ENCODE results near the gene MAPKAPK5.
"Not testable (repeated sequence)": the region's sequence is repeated elsewhere in the genome, so short reads cannot be mapped to it uniquely, and the experiment has no call there.

The MAPKAPK5 gene, protein sequence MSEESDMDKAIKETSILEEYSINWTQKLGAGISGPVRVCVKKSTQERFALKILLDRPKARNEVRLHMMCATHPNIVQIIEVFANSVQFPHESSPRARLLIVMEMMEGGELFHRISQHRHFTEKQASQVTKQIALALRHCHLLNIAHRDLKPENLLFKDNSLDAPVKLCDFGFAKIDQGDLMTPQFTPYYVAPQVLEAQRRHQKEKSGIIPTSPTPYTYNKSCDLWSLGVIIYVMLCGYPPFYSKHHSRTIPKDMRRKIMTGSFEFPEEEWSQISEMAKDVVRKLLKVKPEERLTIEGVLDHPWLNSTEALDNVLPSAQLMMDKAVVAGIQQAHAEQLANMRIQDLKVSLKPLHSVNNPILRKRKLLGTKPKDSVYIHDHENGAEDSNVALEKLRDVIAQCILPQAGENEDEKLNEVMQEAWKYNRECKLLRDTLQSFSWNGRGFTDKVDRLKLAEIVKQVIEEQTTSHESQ

DNA sequence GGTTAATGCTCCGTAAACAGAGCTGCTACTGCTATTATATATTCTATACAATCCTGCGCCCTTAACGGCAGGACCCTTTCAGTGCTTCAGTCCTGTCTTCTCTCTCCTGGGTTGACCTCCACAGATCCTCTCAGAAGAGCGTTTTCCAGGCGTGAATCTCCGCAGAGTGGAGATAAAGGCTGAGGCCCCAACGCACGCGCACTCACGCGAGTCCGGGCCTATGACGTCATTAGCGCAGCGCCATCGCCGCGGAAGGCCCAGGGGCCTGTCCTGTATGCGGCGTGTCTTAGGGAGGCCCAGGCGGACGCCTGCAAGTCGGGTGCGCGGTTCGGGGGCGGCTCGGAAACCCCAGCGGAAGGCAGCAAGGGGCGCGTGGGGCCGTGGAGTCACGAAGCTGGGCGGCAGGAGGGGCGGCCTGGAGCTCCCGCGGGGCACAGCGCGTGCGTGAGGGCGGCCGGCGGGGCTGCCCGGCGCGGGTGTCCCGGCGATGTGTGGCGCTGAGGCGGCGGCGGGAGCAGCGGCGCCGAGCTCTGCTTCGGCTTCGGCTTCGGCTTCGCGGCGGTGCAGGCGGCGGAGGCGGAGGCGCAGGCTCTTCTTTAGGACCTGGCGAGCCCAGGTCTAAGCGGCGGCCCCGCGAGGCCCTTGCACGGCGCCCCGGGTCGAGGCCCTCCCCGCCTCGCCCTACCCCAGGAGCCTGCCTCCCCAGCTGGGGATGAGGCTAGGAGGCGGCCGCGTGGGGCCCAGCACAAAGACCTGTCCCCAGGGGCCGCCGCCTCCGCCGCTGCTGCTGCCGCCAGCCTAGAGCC, at the start of gene MAPKAPK5:
Gene MAPKAPK5 (plus strand): TSS at position 479 of the 806 bp plus-strand sequence. CDS start 506 bp downstream, outside the sequence.
- DNase-seq, result peak; percentile 99

DNA sequence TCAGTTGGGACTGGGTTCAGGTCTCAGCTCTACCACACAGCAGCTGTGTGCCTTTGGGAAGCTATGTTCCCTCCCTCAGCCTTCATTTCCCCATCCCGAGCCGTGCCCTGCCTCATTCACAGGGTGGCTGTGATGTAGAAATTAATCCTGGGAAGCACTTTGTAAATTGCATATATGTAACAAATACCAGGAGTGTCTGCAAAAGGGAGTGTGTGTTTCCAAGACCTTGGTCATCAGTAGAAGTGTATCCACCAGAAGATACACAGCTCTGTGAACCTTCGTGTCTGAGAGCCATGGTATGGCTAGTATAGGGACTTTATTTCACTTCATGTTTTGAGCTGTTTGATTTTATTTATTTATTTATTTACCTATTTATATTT, 49.2 kb upstream of the MAPKAPK5 start:
- no peak for DNase-seq

DNA sequence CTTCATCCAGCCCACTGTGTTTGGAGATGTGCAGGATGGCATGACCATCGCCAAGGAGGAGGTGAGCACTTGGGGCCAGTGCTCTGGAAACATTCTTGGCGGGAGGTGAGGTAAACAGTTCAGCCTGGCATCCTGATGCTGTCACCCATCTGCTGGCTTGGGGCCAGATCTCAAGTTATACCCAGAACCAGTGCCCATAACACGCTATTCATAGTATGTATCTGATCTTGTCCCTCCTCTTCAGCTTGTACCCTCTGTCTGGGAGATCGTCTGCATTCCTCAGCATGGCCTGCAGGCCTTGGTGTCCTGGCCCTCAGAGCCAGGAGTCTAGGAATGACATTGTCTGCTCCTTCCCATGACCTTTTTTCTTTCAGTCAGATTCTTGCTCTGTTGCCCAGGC, 43.8 kb upstream of the MAPKAPK5 start:
- no peak for DNase-seq

DNA sequence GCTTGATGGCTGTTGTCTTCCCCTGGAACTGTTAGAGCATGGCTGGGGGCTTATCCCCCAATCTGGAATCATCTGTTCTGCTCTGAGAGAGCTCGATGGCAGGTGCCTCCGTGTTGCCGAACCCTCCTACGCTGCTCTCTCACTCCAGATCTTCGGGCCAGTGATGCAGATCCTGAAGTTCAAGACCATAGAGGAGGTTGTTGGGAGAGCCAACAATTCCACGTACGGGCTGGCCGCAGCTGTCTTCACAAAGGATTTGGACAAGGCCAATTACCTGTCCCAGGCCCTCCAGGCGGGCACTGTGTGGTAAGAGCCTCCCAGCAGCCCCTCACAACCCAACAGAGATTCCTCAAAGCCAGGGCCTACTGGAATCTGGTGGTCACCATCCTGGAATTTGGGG, 42.3 kb upstream of the MAPKAPK5 start:
- no peak for DNase-seq

DNA sequence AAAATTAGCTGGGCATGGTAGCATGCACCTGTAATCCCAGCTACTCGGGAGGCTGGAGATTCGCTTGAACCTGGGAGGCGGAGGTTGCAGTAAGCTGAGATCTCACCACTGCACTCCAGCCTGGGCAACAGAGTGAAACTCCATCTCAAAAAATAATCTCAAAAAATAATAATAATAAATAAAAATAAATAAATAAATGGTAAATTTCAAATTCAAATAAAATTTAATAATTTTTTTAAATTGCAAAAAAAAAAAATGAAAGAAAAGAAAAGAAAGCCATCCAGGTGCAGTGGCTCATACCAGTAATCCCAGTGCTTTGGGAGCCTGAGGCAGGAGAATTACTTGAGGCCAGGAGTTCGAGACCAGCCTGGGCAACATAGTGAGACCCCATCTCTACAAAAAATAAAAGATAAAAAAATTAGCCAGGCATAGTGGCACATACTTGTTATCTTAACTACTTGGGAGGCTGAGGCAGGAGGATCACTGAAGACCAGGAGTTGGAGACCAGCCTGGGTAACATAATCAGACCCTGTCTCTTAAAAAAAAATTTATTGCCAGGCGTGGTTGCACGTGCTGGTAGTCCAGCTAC, 38.9 kb upstream of the MAPKAPK5 start:
- no peak for DNase-seq

DNA sequence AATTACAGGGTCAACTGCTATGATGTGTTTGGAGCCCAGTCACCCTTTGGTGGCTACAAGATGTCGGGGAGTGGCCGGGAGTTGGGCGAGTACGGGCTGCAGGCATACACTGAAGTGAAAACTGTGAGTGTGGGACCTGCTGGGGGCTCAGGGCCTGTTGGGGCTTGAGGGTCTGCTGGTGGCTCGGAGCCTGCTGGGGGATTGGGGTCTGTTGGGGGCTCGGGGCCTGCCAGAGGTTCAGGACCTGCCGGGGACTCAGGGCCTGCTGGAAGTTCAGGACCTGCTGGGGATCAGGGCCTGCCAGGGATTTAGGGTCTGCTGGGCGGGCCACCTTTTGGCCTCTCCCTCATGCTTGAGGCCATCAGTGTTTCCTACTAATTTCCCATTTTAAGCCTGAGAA, 38.2 kb upstream of the MAPKAPK5 start:
- no peak for DNase-seq

DNA sequence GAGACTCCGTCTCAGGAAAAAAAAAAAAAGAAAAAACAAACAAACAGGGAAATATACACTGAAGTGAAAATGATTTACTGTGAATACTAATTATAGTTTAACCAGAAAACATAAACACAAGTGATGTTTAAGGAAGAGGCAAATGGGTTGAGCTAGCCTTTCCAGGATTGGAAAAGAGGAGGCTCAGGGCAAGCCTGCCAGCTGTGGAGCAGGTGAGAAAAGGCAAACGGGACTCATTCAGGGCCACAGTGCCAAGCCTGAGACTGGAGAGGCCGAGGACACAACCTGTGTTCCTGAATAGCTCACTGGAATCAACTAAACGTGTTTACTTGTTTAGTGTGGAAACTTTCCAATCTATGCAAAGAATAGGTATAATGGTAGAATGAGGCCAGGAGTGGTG, 35.7 kb upstream of the MAPKAPK5 start:
- no peak for DNase-seq

DNA sequence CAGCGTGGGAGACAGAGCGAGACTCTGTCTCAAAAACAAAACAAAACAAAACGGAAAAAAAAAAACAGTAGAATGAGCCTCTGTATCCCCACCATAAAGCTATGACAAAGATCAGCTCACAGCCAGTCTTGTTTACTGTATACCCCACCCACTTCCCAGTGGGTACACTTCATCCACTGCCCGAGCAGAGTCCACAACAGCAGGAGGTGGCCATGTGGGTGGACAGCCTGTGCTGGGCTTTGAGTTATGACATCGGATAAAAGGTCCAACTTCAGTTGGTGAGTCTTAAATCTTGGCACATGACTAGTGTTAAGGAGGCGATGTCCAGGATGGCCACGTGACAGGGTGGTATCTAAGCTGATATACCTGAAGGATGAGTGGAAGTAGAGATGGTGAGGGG, 34.8 kb upstream of the MAPKAPK5 start:
- DNase-seq, result no peak

DNA sequence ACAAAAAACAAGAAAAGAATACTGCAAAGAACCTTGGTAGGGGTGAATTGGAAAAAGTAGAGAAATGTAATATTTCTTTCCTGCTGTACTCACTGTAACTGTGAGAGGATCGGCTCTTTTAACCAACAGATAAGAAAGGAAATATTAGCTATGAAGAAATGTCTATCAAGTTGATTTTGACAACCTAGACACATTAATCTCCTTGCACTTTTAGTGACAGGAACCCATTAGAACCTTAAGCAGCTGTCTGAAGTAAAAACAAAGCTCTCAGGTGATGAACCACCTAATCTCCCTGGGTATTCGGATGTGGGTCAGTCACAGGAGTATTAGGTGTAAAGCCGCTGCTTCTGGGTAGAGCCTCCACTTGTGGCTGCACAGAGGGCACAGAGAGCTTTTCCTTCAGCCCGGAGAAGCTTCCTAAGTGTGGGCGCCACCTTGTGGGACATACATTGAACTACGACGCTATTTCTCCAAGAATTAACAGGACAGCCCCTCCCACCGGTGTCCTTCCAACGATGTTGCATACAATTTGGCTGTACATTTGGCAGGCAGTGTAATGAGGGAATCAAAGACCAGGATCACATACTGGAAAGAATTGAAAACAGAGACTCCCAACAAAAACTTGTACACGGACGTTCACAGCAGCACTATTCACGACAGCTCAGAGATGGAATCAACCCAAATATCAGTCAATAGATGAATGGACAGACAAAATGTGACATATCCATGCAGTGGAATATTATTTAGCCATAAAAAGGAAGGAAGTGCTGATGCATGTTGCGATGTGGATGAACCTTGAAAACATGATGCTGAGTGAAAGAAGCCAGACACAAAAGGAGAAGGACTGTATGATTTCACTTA, 28.9 kb upstream of the MAPKAPK5 start:
- DNase-seq, result peak; percentile 74

DNA sequence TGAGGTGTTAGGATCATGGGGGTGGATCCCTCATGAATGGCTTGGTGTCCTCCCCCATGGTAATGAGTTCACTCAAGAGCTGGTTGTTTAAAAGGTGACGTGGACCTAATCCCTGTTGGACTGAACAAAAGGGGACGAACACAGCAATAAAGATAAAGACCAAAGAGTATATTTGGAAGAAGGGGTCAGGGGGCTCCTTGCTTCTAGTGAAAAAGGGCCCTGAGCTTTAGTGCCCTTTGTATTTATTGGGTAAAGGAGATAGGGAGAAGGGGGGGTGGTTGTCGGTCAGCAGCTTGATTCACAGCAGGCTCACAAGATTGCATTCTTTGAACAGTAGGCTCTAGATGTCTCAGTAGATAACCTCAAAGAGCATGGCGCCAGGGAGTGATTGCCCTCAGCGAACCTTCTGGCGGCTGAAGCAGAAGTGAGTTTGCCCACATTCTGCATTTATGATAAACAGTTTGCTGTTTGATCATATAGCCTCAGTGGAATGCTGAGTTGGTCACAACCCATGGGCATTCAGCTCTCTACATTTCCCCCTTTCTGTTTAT, 25.9 kb upstream of the MAPKAPK5 start:
- no peak for DNase-seq

DNA sequence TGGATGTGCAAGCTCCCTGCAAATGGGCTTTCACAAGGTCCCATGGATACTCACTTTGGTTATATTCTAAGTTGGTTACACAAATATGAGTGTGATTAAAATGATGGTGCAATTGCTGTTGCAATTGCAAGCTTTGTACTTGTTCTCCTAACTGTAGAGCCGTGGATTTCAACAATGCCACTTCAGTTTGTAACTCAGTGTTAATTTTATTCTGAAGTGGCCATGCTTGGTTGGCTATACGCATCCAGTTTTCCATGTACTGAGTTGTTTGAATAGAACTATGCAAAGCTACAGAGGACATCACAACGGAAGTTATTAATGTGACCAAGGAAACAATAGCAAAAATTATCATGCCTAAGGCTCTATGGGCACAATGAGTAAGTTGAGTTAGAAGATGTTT, 25.1 kb upstream of the MAPKAPK5 start:
- not testable (repeated sequence) for DNase-seq

DNA sequence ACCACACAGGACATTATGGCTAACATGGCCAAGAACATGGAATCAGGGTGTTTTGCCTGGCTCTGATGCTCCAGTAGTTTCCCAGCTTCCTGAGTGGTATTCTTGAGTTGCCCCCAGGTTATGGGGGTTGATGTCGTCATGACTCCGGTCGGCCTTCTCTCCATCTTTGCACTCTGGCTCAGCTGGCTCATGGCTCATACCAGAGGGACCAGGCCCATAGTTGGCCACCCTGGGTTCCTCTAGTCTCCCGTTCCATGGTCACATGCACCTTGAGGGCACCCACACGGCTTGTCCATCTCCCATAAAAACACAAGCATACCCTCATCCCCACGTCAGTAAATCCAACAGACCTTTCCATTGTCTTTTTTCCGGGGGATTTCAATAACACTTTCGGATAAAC, 23.7 kb upstream of the MAPKAPK5 start:
- DNase-seq, result no peak

DNA sequence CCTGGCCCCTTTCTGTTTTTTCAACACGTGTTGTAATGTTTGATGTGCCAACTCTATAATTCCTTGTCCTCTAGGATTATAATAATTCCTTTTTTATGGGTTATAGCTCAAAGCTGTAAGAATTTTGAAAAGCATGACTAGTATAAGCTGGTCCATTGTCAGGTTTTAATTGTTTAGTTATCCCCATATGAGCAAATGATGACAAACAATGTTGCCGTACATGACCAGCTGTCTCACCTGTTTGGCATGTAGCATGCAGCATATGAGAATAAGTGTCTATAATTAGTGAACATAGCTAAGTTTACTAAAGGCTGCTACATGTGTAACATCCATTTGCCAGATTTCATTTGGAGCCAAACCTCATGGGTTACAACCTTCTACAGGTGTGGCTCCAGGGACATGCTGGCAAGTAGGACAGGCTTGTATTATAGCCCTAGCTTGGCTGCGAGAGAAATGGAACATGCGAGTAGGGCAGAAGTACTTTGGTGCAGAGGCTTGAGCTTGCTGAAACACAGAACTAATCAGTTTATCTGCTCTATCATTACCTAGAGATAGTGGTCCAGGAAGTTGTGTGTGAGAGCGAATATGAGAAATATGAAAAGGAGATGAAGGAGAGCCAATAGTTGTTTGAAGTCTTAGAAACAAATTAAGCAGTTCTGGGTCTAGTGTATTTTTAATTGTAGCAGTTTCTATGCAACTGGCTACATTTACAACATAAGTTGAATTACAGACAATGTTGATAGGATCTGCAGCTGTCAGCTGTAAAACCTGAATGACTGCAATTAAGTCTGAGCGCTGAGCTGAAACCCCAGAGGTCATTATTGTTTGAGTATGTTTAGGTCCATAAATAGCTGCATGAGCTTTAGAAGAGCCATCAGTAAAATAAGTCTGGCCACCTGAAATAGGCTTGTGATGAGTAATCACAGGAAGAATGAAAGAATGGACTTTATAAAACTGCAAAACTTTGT, 22.6 kb upstream of the MAPKAPK5 start:
- DNase-seq, result no peak

DNA sequence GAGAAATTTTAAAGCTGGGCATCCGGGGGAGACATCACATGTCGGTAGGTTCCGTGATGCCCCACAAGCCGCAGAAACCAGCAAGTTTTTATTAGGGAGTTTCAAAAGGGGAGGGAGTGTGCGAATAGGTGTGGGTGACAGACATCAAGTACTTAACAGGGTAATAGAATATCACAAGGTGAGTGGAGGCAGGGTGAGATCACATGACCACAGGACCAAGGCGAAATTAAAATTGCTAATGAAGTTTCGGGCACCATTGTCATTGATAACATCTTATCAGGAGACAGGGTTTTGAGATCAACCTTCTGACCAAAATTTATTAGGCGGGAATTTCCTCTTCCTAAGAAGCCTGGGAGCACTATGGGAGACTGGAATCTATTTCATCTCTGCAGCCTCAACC, 21.2 kb upstream of the MAPKAPK5 start:
- DNase-seq, result not testable (repeated sequence)

DNA sequence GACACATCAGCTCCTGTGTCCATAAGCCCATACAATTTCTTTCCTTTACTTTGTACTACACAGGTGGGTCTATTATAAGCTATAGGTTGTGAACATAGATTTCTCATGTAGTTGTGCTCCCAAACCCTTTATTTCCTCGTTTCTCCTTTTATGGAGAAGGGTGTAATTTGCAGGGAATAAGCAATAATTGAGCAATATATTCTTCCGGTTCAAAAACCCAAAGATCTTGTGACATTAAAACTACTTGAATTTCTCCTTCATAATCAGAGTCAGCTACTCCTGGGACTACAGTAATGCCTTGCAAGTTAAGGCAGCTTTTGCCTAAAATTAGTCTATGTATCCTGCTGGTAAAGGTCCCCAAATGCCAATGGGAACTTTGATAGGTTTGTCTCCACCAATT, 19.1 kb upstream of the MAPKAPK5 start:
- DNase-seq, result no peak

DNA sequence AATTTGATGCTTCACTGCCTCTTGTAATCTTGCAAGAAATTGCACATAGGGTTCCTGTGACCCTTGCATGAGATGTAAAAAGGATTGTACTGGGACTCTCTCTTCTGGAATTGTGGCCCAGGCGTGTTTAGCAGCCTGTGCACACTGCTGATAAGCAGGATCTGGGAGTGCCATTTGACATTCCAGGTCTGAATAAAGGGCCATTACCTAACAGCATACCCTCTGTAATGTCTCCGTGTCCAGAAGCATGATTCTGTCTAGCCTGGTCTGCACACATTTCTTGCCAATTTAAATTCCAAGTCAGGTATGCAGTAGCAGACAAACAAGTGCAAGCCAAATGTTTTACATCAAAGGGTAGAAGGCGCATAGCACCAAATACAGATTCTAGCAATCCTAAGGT, 18.1 kb upstream of the MAPKAPK5 start:
- no peak for DNase-seq

DNA sequence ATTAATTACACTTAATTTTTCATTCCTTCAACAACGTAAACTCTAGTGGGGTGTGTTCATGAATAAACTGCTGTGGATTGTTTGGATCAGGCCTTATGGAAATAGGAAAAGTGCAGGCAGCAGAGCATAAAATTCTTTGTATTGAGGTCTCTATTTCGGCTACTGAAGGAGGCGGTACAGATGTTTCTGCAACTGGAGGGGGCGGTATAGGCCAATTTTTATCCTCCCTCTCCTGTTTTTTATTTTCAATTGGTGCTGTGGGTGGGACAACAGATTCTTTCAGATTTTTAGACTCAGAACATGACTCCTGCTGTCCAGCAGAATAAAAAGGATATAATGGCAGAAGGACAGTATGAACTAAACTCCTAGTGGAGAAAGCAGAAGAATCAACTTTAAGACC, 17.7 kb upstream of the MAPKAPK5 start:
- DNase-seq, result not testable (repeated sequence)

DNA sequence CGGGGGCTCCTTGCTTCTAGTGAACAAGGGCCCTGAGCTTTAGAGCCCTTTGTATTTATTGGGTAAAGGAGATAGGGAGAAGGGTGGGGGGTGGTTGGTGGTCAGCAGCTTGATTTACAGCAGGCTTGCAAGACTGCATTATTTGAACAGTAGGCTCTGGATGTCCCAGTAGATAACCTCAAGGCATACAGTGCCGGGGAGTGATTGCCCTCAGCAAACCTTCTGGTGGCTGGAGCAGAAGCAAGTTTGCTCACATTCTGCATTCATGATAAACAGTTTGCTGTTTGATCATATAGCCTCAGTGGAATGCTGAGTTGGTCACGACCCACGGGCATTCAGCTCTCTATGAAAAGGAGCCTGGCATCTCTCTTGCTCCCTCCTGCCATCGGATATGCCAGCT, 16.5 kb upstream of the MAPKAPK5 start:
- DNase-seq, result no peak

DNA sequence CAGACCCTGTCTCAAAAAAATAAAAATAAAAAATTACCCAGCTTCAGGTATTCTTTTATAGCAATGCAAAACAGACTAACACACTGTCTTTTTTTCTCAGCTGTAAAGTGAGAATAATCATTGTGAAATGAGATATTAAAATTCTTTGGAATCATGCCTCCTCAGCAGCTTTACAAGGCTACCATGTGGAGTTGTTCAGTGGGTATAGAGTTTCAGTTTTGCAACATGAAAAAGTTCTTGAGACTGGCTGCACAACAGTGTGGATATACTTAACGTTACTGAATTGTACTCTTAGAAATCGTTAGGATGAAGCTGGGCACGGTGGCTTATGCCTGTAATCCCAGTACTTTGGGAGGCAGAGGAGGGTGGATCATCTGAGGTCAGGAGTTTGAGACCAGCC, 15.7 kb upstream of the MAPKAPK5 start:
- DNase-seq, result no peak

DNA sequence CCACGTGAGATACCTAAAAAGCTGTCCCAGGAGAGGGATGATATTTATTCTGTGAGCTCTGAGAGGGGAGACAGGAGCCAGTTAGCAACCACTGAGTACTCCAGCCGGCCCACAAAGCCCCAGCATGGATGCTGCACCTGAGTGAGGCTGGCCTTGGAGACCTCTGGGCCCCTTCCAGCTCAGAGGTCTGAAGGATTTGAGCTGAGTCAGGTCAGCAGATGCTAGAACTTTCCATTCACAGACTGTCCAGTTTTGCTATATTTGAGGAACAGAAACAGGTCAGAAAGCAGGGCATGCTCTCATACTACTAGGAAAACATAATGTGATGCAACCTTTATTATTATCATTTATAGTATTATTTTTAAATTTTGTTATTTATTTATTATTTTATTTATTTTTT, 15.0 kb upstream of the MAPKAPK5 start:
- no peak for DNase-seq

DNA sequence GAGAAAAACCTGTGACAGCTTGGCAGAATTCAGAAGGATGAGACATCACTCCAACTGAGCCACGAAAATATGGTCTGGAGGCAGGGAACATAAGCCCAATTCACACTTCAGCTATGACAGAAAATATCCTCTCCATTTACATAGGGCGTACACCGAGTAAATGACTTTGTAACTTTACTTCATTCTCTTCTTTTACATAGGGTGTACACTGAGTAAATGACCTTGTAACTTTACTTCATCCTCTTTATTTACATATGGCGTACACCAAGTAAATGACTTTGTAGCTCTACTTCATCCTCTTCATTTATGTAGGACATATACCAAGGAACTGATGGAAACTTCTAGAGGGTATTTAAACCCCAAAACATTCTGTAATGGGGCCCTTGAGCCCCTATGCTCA, 14.1 kb upstream of the MAPKAPK5 start:
- no peak for DNase-seq

All from stimulated activated CD8-positive, alpha-beta memory T cell treated with anti-CD3 and anti-CD28 coated beads, Interleukin-4, amount 100 ng/mL, for 48 hours (primary cell).